Measurements from ENCODE around the gene ATG9B.

GRCh38 chr7:151035026-151035717, 10.9 kb upstream of the ATG9B start:
- TF ChIP-seq, protein P1, sequence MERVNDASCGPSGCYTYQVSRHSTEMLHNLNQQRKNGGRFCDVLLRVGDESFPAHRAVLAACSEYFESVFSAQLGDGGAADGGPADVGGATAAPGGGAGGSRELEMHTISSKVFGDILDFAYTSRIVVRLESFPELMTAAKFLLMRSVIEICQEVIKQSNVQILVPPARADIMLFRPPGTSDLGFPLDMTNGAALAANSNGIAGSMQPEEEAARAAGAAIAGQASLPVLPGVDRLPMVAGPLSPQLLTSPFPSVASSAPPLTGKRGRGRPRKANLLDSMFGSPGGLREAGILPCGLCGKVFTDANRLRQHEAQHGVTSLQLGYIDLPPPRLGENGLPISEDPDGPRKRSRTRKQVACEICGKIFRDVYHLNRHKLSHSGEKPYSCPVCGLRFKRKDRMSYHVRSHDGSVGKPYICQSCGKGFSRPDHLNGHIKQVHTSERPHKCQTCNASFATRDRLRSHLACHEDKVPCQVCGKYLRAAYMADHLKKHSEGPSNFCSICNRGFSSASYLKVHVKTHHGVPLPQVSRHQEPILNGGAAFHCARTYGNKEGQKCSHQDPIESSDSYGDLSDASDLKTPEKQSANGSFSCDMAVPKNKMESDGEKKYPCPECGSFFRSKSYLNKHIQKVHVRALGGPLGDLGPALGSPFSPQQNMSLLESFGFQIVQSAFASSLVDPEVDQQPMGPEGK (CRISPR knock-in tag; IDR thresholded peaks at IDR 0.05; ENCODE audit: borderline replicate concordance): no peak
- TF ChIP-seq, protein P2, sequence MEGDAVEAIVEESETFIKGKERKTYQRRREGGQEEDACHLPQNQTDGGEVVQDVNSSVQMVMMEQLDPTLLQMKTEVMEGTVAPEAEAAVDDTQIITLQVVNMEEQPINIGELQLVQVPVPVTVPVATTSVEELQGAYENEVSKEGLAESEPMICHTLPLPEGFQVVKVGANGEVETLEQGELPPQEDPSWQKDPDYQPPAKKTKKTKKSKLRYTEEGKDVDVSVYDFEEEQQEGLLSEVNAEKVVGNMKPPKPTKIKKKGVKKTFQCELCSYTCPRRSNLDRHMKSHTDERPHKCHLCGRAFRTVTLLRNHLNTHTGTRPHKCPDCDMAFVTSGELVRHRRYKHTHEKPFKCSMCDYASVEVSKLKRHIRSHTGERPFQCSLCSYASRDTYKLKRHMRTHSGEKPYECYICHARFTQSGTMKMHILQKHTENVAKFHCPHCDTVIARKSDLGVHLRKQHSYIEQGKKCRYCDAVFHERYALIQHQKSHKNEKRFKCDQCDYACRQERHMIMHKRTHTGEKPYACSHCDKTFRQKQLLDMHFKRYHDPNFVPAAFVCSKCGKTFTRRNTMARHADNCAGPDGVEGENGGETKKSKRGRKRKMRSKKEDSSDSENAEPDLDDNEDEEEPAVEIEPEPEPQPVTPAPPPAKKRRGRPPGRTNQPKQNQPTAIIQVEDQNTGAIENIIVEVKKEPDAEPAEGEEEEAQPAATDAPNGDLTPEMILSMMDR (IDR thresholded peaks at IDR 0.05 in 2 of 3, conservative IDR thresholded peaks at IDR 0.05 in 1 of 3; ENCODE audit: insufficient read depth in 2 of 3, low read depth in 1 of 3, low read length in 3 of 3): no peak
- TF ChIP-seq MED1 (CRISPR knock-in tag; IDR thresholded peaks at IDR 0.05; ENCODE audit: borderline replicate concordance) (no peak), POLR2AphosphoS5 (IDR thresholded peaks at IDR 0.05; ENCODE audit: control insufficient read depth, insufficient read depth, low read depth, low read length) (no peak), ZNF274 (IDR thresholded peaks at IDR 0.05; ENCODE audit: borderline replicate concordance, low read depth, low read length) (no peak), ZNF280B (CRISPR knock-in tag; IDR thresholded peaks at IDR 0.05) (no peak), TCF15 (CRISPR knock-in tag; IDR thresholded peaks at IDR 0.05) (no peak), FOXO4 (CRISPR knock-in tag; IDR thresholded peaks at IDR 0.05) (no peak)
